Gastrocnemius medialis (tissue), 4 donors: ENCODE results near the gene PLPPR2. TPM values are rescaled to one million over a fixed set of nuclear protein-coding genes. Genes with fewer than 3 reads are reported as not detected.
A peak's percentile ranks its signal among the peaks of the same experiment; 100 is the strongest.

Experiments used
- ATAC-seq, 2 donors: fragments of 150-250 bp; one replicate each; pipeline ENCODE4 v1.9.1; 2016
- DNase-seq, 2 donors: peaks; one replicate each; pipeline ENCODE4 v3.0.0-alpha.2; 2019
- H3K27ac ChIP-seq, 4 donors: fragments of 200-600 bp; sonication (generic); 1 replicate in 1 of 4; 2 replicates in 3 of 4; pipeline ENCODE4 v1.5.1; 2016 to 2018; ENCODE audit warnings: mild to moderate bottlenecking in 2 of 4, moderate library complexity in 1 of 4
- H3K27me3 ChIP-seq, 3 donors: fragments of 200-600 bp; sonication (generic) in 2 of 3; 1 replicate in 1 of 3; 2 replicates in 2 of 3; pipeline versions ENCODE4 v1.5.1 to v1.6.0; 2016 to 2019; ENCODE audit warnings: mild to moderate bottlenecking in 1 of 3, moderate library complexity in 1 of 3
- H3K36me3 ChIP-seq, 2 donors: fragments of 200-600 bp; sonication (generic) in 1 of 2; one replicate each; pipeline ENCODE4 v1.5.1; 2017 to 2018
- H3K4me1 ChIP-seq, 2 donors: fragments of 200-600 bp; sonication (generic) in 1 of 2; one replicate each; pipeline ENCODE4 v1.5.1; 2016 to 2017; ENCODE audit warnings: mild to moderate bottlenecking in 2 of 2
- H3K4me3 ChIP-seq, 4 donors: fragments of 200-600 bp; sonication (generic) in 3 of 4; 1 replicate in 1 of 4; 2 replicates in 3 of 4; pipeline ENCODE4 v1.5.1; 2016 to 2019; ENCODE audit warnings: mild to moderate bottlenecking in 2 of 4
- H3K9me3 ChIP-seq, 3 donors: fragments of 200-600 bp; sonication (generic) in 2 of 3; 1 replicate in 1 of 3; 2 replicates in 2 of 3; pipeline ENCODE4 v1.5.1; 2016 to 2019
- CTCF ChIP-seq, 5 experiments: fragments of 450-650 bp in 3 of 5; fragments of 200-600 bp in 2 of 5; sonication (generic) in 2 of 5; IDR thresholded peaks in 4 of 5; conservative IDR thresholded peaks in 1 of 5; 1 replicate in 4 of 5; 2 replicates in 1 of 5; pipeline ENCODE4 v1.5.1; 2016 to 2019; ENCODE audit warnings: antibody characterized with exemption in 5 of 5, mild to moderate bottlenecking in 3 of 5, moderate library complexity in 3 of 5
- POLR2A ChIP-seq, 2 donors: fragments of 450-650 bp; IDR thresholded peaks; one replicate each; pipeline ENCODE4 v1.6.1; 2017; ENCODE audit warnings: antibody characterized with exemption in 2 of 2, mild to moderate bottlenecking in 2 of 2, moderate library complexity in 2 of 2
- in situ Hi-C, 4 donors: fragments of 200-750 bp; cut with MboI; loops; one replicate each; pipeline versions ENCODE4 v1.15.0 to v1.8.0; 2017; ENCODE audit warnings: low sequenced_read_pairs in 4 of 4
- intact Hi-C: fragments of 100-400 bp; cut with DNase I; formaldehyde crosslinking; loops from one replicate; pipeline ENCODE4 v1.15.1; 2023; ENCODE audit warnings: low total_unique reads
- total RNA-seq, 4 donors: library from RNA; depleted of rRNA; stranded (reverse); fragments of >200 nt; gene quantifications; one replicate each; pipeline versions ENCODE4 v1.1.0 to v1.2.3, GENCODE V29; 2016

PLPPR2 gene
- total RNA-seq, 4 donors from 2014 or later = 18.6 to 46.2 (median 36.9) TPM

- ATAC-seq = no peak
- TF ChIP-seq POLR2A (IDR thresholded peaks at IDR 0.05) (no peak), CTCF (IDR thresholded peaks at IDR 0.05 in 4 of 5, conservative IDR thresholded peaks at IDR 0.05 in 1 of 5) (no peak)
- H3K4me1 ChIP-seq = peaks cover 11 to 14% of the 10 kb centered on the region in 2 donors
- H3K27ac ChIP-seq = no peak overlapping the region
- no peaks in the 10 kb centered on the region for H3K9me3 ChIP-seq
- in situ Hi-C loops = no loop called here
- H3K27me3 ChIP-seq = no peaks in the 10 kb centered on the region
- intact Hi-C loops = loop anchor here (10.0 kb wide), 3 partner anchors 76 to 976 kb away; partner anchors contain the start of genes TSPAN16 and ZNF653
- H3K36me3 ChIP-seq = no peaks in the 10 kb centered on the region
- no peak for DNase-seq
- no peak overlapping the region for H3K4me3 ChIP-seq
Observed at GRCh38 chr19:11370744-11371143, 15.5 kb downstream of the PLPPR2 start.

GRCh38 chr19:11373166-11373884 is 18.1 kb downstream of the PLPPR2 start:
- intact Hi-C loops (loop anchor here (10.0 kb wide), 3 partner anchors 79 to 979 kb away; partner anchors contain the start of genes TSPAN16 and ZNF653), in situ Hi-C loops (no loop called here)
- TF ChIP-seq POLR2A (IDR thresholded peaks at IDR 0.05) = no peak
- TF ChIP-seq CTCF (IDR thresholded peaks at IDR 0.05 in 4 of 5, conservative IDR thresholded peaks at IDR 0.05 in 1 of 5) = no peak
- no peak overlapping the region for H3K27ac ChIP-seq
- no peak for ATAC-seq
- no peaks in the 10 kb centered on the region for H3K36me3 ChIP-seq
- peaks cover 22 to 24% of the 10 kb centered on the region in 2 donors for H3K4me1 ChIP-seq
- no peak overlapping the region for H3K4me3 ChIP-seq
- DNase-seq = no peak
- H3K27me3 ChIP-seq = no peaks in the 10 kb centered on the region
- H3K9me3 ChIP-seq = no peaks in the 10 kb centered on the region

GRCh38 chr19:11373885-11374432 is 18.7 kb downstream of the PLPPR2 start:
- Histone ChIP-seq H3K4me3 (peak overlapping the region; percentile 68 to 84 (median 76)), H3K9me3 (no peaks in the 10 kb centered on the region), H3K36me3 (no peaks in the 10 kb centered on the region), H3K27ac (peak overlapping the region; percentile 93 to 97 (median 94)), H3K27me3 (no peaks in the 10 kb centered on the region), H3K4me1 (peaks cover 22 to 24% of the 10 kb centered on the region in 2 donors)
- TF ChIP-seq CTCF (IDR thresholded peaks at IDR 0.05 in 4 of 5, conservative IDR thresholded peaks at IDR 0.05 in 1 of 5) (no peak), POLR2A (IDR thresholded peaks at IDR 0.05) (no peak)
- intact Hi-C loops (loop anchor here (1.0 to 10.0 kb wide), 4 partner anchors 28 to 979 kb away; partner anchors contain the start of genes CCDC159, TMEM205, TSPAN16 and ZNF653), in situ Hi-C loops (no loop called here)
- no peak for DNase-seq
- ATAC-seq = no peak

GRCh38 chr19:11374433-11375142 is 19.4 kb downstream of the PLPPR2 start, which contains the start of gene SWSAP1:
SWSAP1 (plus strand) TSS chr19:11374666; CDS start chr19:11374681, 15 bp downstream.
- in situ Hi-C loops = loop anchor here in 2 of 4 donors (5.0 to 25.0 kb wide), 2 partner anchors 63 to 213 kb away; partner anchors contain the start of genes ACP5 (in 1 of the 2), ODAD3 (in 1 of the 2), PRKCSH (in 1 of the 2) and ZNF627 (in 1 of the 2)

More at GRCh38 chr19:11374433-11375142, 19.4 kb downstream of the PLPPR2 start, which contains the start of gene SWSAP1:
- TF ChIP-seq POLR2A (IDR thresholded peaks at IDR 0.05) (peak in 1 of 2 donors; percentile 47), CTCF (IDR thresholded peaks at IDR 0.05 in 4 of 5, conservative IDR thresholded peaks at IDR 0.05 in 1 of 5) (no peak)
- H3K4me1 ChIP-seq = peaks cover 22 to 24% of the 10 kb centered on the region in 2 donors
- DNase-seq = peak; percentile 99
- intact Hi-C loops = loop anchor here (1.0 to 10.0 kb wide), 4 partner anchors 28 to 980 kb away; partner anchors contain the start of genes CCDC159, TMEM205, TSPAN16 and ZNF653
- peak; percentile 97 to 98 for ATAC-seq
- no peaks in the 10 kb centered on the region for H3K9me3 ChIP-seq
- no peaks in the 10 kb centered on the region for H3K27me3 ChIP-seq
- peak within 1 kb of the TSS; percentile 73 to 84 (median 76) for H3K4me3 ChIP-seq
- H3K36me3 ChIP-seq = no peaks in the 10 kb centered on the region
- H3K27ac ChIP-seq = peak within 1 kb of the TSS; percentile 93 to 97 (median 94)
